Kidney tubule cell (primary cell): ENCODE measurements around the gene ZNF69.
A peak's percentile ranks its signal among the peaks of the same experiment; 100 is the strongest.
"Not testable (repeated sequence)": the region's sequence is repeated elsewhere in the genome, so short reads cannot be mapped to it uniquely, and the experiment has no call there.

ENCODE experiments used
- DNase-seq: peaks from one replicate; pipeline ENCODE4 v3.0.0-alpha.2; 2018; ENCODE audit warnings: low spot score

Gene ZNF69

DNA sequence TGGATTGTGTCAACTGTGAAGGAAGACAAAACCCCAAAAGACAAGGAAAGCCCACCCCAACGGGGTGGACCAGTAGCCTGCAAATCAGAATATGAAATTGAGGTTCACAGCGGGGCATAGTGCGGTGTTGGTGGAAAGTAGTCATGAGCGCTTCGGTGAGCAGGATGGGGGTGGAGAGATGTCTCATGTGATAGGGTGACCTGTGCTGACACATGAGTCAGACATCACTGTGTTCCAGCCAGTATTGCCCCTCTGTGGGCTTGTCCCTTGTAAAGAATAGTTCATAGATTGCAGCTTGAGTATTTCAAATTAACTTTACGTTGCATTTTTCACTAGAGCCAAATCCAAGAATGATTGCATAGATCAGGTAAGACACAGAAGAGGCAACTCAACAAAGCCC is 7.3 kb downstream of the ZNF69 start:
- DNase-seq: no peak

DNA sequence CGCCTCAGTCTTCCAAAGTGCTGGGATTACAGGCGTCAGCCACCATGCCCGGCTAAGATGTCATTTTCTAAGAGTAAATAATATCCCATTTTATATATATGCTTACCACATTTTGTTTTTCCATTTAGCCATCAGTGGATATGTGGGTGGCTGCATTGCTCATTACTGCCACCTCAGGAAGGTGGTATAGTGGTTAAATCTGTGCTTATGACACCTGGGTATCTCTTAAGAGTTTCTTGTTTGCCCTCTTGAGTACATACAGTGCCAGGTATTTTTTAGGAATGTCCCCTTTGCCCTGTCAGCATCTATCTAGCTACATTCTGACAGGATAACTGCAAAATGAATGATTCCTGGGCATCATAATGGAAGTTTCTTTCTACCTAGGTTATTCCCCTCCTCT is 14.6 kb downstream of the ZNF69 start:
- no peak for DNase-seq

DNA sequence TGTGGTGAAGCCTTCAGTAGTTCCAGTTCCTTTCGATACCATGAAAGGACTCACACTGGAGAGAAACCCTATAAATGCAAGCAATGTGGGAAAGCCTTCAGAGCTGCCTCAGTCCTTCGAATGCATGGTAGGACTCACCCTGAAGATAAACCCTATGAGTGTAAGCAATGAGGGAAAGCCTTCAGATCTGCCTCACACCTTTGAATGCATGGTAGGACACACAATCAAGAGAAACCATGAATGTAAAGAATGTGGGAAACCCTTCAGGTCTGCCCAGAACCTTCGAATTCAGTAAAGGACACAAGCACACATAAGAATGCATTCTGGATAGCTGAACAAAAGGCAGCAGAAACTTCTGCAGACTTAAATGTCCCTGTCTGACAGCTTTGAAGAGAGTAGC is 18.3 kb downstream of the ZNF69 start:
- no peak for DNase-seq

DNA sequence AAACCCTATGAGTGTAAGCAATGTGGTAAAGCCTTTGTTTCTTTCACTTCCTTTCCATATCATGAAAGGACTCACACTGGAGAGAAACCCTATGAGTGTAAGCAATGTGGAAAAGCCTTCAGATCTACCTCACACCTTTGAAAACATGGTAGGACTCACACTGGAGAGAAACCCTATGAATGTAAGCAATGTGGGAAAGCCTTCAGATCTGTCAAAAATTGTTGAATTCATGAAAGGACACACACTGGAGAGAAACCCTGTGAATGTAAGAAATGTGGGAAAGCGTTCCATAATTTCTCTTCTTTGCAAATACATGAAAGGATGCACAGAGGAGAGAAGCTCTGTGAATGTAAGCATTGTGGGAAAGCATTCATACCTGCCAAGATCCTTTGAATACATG is 24.4 kb downstream of the ZNF69 start:
- not testable (repeated sequence) for DNase-seq

DNA sequence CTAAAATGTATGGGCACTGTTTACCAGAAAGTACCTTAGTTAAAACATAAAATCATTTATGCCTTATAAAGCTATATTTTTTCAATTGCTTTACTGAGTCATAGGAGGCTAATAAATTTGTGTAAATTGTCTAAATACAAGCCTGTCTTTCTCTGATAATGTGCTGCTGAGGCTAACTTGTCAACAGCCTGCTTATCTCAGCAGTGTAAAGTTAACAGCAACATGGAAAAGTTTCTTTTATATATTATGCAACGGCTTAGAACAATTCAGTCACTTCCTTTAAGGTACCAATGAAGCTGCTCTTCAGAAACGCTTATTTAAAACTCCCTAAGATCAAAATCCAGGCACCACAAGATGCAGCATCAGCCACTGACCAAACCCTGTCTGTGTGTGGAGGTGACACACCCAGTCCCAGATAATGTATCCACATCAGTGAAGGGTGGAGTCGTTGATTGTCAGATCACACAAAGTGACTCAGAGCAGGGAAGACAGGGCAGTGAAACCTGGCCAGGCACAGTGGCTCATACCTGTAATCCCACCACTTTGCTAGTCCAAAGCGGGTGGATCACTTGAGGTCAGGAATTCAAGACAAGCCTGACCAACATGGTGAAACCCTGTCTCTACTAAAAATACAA is 27.0 kb downstream of the ZNF69 start:
- DNase-seq: not testable (repeated sequence)

DNA sequence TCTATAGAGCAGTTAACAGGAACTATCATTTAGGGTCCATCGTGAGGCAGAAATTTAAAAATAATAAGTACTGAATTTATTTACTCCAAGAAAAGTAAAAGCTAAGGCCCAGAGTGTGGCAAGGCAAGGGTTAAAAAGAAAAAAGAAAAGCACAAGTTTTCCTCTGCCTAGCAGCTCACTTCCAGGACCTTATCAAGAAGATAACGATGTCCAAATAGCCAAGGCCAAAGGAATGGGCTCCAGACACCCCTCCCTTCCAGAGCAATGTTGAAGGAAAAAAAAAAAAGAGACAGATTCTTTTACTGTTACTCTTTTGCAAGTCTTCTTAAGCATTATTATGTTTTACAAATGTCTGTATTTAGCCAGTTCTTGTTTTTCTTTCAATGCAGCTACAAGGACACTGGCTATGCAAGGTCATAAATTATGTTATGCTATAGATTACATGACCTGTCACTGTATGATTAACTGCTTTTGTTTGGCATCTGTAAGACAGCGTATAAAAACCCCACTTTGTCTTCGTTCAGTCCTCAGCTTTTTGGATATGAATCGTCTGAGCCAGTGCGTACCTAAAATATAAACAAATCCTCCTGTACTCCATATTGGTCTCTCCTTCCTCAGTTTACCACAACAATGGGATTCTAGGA is 34.4 kb downstream of the ZNF69 start:
- no peak for DNase-seq

DNA sequence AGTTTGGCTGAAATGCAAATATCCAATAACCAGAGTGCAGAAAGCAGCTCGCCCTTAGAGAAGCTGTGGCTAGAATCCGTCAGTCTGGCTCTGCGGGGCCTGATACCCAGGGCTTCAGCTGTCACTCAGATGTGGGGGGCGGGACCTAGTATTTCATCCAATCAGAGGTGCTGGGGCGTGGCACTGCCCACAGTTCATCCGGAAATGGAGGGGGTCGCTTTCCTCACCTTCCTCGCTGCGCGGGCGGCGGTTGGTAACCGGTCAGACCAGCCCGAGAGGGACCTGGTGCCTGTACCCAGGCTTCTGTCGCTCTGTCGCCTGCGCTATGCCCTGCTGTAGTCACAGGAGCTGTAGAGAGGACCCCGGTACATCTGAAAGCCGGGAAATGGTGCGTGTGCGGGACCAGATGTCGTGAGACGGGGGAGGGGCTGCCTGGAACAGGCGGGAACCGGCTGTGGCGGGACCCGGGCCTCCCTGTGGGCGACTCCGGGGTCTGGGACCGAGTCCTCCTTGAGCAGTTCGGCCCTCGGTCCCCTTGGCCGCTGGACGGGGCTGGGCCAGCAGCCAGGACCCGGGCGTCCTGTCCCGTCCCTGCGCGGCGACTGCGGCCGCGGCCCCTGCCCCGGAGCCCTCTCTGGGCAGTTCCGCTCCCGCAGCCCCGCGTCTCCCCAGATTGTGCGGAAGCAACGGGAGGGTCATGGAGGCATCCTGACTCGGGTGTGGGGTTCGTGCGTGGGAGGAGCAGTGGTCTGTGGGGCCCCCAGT is 37.5 kb downstream of the ZNF69 start, which contains the start of gene ZNF700:
Gene ZNF700, plus strand, starts transcription at position 222 of the 765 bp plus-strand sequence. Its CDS starts 104 bp downstream, at position 326.
- DNase-seq: peak; percentile 92

DNA sequence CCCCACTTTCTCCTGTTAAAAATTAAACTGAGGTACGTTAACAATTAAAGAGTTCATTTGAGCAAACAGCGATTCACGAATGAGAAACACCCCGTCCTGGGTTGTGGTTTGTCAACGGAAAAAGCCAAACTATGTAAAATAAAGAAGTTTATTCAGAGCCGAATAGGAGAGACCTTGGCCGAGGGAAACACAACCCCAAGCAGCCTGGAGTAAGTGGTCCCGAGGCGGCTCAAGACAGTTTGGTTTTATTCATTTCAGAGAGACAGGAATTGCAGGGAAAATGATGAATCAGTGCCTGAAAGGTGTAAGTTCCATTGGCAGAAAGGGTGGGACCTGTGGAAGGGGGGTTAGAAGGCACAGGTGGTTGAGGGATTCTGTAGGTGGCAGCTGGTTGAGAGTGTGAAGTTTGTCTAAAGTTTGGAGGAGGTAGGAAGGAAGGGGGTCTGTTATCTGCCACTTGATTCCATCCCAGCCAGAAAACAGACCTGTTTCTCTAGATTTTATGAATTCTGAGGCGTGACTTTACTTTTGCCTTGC is 38.1 kb downstream of the ZNF69 start:
- DNase-seq: peak; percentile 58

DNA sequence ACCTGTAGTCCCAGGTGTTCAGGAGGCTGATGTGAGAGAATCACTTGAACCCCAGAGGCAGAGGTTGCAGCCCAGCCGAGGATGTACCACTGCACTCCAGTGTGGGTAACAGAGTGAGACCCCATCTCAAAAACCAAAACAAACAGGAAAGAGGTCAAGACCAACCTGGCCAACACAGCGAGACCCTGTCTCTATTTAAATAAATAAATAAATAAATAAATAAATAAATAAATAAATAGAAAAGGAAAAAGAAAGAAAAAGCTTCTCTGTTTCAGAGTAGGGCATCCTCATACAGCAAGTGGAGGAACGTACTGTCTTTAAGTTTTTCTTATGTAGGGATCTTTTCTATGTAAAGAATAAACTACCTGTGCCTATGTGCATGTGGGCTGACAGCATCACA is 39.6 kb downstream of the ZNF69 start:
- DNase-seq: no peak

DNA sequence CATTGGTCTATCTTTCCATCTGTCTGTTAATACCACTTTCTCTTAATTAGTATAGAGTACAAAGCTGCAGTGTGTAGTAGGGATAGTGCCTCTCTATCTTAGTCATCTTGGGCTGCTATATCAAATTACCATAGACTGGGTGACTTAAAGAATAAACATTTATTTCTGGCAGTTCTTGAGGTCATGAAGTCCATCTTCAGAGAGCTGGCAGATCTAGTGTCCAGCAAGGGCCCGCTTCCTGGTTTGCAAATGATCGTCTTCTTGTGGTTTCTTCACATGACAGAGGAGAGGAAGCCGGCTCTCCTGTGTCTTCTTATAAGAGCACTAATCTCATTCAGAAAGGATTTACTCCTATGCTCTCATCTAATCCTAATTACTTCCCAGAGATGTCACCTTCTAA is 43.5 kb downstream of the ZNF69 start:
- DNase-seq: no peak

DNA sequence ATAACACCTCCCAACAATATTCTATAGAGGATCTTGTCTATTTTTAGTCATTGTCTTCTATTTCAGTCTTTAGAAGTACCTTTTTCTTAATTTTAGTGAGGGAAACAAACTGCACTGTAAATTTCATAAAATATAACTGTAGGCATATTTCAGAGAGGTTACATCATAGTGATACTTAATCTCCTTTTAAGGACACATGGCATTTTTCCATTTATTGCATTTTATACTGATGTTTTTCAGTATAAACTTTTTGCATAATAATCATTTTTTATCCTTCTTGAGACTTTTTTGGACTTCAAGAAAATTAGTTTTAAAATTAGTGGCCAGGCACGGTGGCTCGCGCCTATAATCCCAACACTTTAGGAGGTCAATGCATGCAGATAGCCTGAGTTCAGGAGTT is 43.9 kb downstream of the ZNF69 start:
- DNase-seq: no peak

DNA sequence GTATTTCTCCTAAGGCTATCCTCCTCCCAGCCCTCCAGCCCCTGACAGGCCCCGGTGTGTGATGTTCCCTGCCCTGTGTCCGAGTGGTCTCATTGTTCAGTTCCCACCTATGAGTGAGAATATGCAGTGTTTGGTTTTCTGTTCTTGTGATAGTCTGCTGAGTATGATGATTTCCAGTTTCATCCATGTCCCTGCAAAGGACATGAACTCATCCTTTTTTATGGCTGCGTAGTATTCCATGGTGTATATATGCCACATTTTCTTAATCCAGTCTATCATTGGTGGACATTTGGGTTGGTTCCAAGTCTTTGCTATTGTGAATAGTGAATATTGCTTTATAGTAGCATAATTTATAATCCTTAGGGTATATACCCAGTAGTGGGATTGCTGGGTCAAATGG is 48.2 kb downstream of the ZNF69 start:
- not testable (repeated sequence) for DNase-seq

DNA sequence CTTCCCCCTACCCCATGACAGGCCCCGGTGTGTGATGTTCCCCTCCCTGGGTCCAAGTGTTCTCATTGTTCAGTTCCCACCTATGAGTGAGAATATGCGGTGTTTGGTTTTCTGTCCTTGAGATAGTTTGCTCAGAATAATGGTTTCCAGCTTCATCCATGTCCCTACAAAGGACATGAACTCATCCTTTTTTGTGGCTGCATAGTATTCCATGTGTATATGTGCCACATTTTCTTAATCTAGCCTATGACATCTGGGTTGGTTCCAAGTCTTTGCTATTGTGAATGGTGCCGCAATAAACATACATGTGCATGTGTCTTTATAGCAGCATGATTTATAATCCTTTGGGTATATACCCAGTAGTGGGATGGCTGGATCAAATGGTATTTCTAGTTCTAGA is 50.8 kb downstream of the ZNF69 start:
- DNase-seq: not testable (repeated sequence)

DNA sequence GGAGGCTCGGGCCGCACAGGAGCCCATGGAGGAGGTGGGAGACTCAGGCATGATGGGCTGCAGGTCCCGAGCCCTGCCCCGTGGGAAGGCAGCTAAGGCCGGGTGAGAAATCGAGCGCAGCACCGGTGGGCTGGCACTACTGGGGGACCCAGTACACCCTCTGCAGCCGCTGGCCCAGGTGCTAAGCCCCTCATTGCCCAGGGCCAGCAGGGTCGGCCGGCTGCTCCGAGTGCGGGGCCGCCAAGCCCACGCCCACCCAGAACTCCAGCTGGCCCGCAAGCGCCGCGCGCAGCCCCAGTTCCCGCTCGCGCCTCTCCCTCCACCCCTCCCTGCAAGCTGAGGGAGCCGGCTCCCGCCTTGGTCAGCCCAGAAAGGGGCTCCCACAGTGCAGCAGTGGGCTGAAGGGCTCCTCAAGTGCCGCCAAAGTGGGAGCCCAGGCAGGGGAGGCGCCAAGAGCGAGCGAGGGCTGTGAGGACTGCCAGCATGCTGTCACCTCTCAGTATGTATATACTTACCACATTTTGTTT is 53.8 kb downstream of the ZNF69 start:
- not testable (repeated sequence) for DNase-seq

DNA sequence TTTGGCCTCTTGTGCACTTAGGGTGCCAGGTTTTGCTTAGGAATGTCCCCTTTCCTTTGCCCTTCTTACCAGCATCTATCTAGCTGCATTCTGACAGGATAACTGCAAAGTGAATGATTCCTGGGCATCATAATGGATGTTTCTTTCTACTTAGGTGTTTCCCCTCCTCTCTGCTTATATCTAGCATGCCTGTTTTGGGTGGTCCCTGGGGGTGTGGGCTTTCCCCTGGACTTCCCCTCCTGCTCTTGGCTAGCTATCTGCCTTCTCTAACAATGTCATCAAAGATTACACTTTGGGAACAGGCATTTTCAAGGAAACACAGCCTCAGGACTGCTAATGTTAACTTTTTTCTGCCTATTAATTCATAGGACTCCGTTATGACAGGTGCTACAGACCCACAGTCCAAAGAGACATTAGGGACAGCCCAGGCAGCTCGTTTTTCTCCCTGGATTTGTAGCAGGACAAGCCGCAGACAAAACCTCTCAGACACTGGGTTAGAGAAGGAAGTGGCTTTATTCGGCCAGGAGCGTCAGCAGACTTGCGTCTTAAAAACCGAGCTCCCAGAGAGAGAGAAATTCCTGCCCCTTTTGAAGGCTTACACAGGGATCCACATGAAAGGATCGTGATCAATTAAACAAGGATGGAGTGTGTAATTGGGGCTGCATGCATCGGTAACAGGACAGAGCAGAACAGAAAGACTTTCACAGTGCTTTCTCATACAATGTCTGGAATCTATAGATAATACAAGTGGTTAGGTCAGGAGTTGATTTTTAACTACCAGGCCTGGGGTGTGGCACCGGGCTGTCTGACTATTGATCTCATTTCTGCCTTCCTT is 54.6 kb downstream of the ZNF69 start:
- no peak for DNase-seq

DNA sequence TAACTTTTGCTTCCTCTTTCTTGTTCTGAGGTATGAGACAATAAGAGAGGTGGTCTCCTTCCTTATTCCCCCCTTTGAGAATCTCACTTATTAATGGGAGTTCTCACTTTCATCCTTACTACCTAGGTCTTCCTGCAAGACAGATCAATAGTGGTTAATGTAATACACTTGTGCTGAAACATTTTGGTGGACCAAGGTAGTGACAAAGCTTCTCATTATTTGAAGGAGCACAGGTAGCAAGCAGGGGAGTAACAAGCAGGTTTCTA is 55.2 kb downstream of the ZNF69 start:
- DNase-seq: no peak

DNA sequence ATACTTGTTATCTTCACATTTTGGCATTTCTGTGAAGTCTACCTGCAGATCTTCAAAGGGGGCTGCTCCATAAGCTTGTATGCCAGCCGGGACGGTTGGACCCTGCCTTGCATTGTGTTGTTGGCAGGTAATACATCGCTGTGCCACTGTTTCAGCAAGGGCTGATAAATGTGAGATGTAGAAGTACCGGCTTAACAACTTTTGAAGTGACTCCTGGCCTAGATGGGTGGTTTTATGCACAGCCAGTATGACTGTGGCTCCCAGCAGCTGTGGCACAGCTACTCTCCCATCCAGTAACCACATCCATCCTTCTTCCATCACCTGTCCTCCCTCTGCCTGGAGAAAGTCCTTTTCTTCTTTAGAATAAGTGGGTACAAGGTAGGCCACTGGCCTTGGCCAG is 57.1 kb downstream of the ZNF69 start:
- DNase-seq: no peak

DNA sequence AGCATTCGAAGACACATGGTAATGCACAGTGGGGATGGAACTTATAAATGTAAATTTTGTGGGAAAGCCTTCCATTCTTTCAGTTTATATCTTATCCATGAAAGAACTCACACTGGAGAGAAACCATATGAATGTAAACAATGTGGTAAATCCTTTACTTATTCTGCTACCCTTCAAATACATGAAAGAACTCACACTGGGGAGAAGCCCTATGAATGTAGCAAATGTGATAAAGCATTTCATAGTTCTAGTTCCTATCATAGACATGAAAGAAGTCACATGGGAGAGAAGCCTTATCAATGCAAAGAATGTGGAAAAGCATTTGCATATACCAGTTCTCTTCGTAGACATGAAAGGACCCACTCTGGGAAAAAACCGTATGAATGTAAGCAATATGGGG is 61.1 kb downstream of the ZNF69 start:
- DNase-seq: no peak

DNA sequence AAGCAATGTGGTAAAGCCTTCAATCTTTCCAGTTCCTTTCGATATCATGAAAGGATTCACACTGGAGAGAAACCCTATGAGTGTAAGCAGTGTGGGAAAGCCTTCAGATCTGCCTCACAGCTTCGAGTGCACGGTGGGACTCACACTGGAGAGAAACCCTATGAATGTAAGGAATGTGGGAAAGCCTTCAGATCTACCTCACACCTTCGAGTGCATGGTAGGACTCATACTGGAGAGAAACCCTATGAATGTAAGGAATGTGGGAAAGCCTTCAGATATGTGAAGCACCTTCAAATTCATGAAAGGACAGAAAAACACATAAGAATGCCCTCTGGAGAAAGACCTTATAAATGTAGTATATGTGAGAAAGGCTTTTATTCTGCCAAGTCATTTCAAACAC is 61.6 kb downstream of the ZNF69 start:
- no peak for DNase-seq

DNA sequence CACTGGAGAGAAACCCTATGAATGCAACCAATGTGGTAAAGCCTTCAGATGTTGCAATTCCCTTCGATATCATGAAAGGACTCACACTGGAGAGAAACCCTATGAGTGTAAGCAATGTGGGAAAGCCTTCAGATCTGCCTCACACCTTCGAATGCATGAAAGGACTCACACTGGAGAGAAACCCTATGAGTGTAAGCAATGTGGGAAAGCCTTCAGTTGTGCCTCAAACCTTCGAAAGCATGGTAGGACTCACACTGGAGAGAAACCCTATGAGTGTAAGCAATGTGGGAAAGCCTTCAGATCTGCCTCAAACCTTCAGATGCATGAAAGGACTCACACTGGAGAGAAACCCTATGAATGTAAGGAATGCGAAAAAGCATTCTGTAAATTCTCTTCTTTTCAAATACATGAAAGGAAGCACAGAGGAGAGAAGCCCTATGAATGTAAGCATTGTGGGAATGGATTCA is 62.1 kb downstream of the ZNF69 start:
- not testable (repeated sequence) for DNase-seq

DNA sequence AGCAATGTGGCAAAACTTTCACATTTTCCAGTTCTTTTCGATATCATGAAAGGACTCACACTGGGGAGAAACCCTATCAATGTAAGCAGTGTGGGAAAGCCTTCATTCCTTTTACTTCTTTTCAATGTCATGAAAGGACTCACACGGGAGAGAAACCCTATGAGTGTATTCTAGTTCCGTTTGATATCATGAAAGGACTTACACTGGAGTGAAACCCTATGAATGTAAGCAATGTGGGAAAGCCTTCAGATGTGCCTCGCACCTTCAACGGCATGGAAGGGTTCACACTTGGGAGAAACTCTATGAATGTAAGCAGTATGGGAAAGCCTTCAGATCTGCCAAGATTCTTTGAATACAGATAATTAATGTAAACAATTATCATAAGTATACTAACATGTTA is 62.7 kb downstream of the ZNF69 start:
- DNase-seq: no peak
